Measurements from ENCODE around the gene GLDC. TPM values are rescaled to one million over a fixed set of nuclear protein-coding genes. Genes with fewer than 3 reads are reported as not detected.
"Not testable (repeated sequence)": the region's sequence is repeated elsewhere in the genome, so short reads cannot be mapped to it uniquely, and the experiment has no call there.

The GLDC gene
- total RNA-seq (2014; rRNA removed; shearing (Covaris generic)): 5.3 and 5.5 TPM in 2 replicates
- 3.2 TPM in 2 replicates for polyA plus RNA-seq (2015; cell fraction: cytosol; rRNA removed)
- polyA plus RNA-seq (2015; cell fraction: nucleus; rRNA removed): 5.7 and 9.2 TPM in 2 replicates

- peak; percentile 88 for DNase-seq (ENCODE audit: low read depth)
Observed at GRCh38 chr9:6645355-6646292, at the start of gene GLDC. GLDC (minus strand) TSS chr9:6645729; CDS start chr9:6645499, 230 bp downstream.

- DNase-seq (ENCODE audit: low read depth): no peak
Observed at GRCh38 chr9:6692881-6693361, 47.4 kb upstream of the GLDC start.

GRCh38 chr9:6692433-6692832 lies 46.9 kb upstream of the GLDC start:
- no peak for DNase-seq (ENCODE audit: low read depth)

- DNase-seq (ENCODE audit: low read depth): not testable (repeated sequence)
Observed at GRCh38 chr9:6690675-6691070, 45.1 kb upstream of the GLDC start.

- DNase-seq (ENCODE audit: low read depth): no peak
Observed at GRCh38 chr9:6689893-6690674, 44.6 kb upstream of the GLDC start.

- no peak for DNase-seq (ENCODE audit: low read depth)
Observed at GRCh38 chr9:6687180-6687579, 41.7 kb upstream of the GLDC start.

GRCh38 chr9:6686396-6686795 lies 40.9 kb upstream of the GLDC start:
- peak; percentile 19 for DNase-seq (ENCODE audit: low read depth)

GRCh38 chr9:6681957-6682501 lies 36.5 kb upstream of the GLDC start:
- no peak for DNase-seq (ENCODE audit: low read depth)

GRCh38 chr9:6681147-6681956 lies 35.8 kb upstream of the GLDC start:
- DNase-seq (ENCODE audit: low read depth): peak; percentile 99

- DNase-seq (ENCODE audit: low read depth): no peak
Observed at GRCh38 chr9:6680797-6681146, 35.2 kb upstream of the GLDC start.

- DNase-seq (ENCODE audit: low read depth): no peak
Observed at GRCh38 chr9:6677803-6678202, 32.3 kb upstream of the GLDC start.

GRCh38 chr9:6676254-6676921 lies 30.9 kb upstream of the GLDC start:
- DNase-seq (ENCODE audit: low read depth): no peak

GRCh38 chr9:6675268-6675667 lies 29.7 kb upstream of the GLDC start:
- no peak for DNase-seq (ENCODE audit: low read depth)

GRCh38 chr9:6673326-6674025 lies 27.9 kb upstream of the GLDC start:
- no peak for DNase-seq (ENCODE audit: low read depth)

GRCh38 chr9:6672118-6672517 lies 26.6 kb upstream of the GLDC start:
- no peak for DNase-seq (ENCODE audit: low read depth)

- no peak for DNase-seq (ENCODE audit: low read depth)
Observed at GRCh38 chr9:6671416-6671815, 25.9 kb upstream of the GLDC start.

GRCh38 chr9:6669881-6670280 lies 24.4 kb upstream of the GLDC start:
- no peak for DNase-seq (ENCODE audit: low read depth)

- peak; percentile 50 for DNase-seq (ENCODE audit: low read depth)
Observed at GRCh38 chr9:6667633-6668280, 22.2 kb upstream of the GLDC start.

- no peak for DNase-seq (ENCODE audit: low read depth)
Observed at GRCh38 chr9:6667080-6667479, 21.6 kb upstream of the GLDC start.

Measured in HT1080 (cell line).